Measurements from ENCODE around the gene LETM1.
"Not testable (repeated sequence)": the region's sequence is repeated elsewhere in the genome, so short reads cannot be mapped to it uniquely, and the experiment has no call there.

LETM1 gene

GRCh38 chr4:1851160-1851559 lies 4.8 kb downstream of the LETM1 start:
- no peak for DNase-seq

- DNase-seq, result no peak
Measured at GRCh38 chr4:1850276-1850675, 5.7 kb downstream of the LETM1 start.

GRCh38 chr4:1846580-1846979 lies 9.4 kb downstream of the LETM1 start:
- DNase-seq, result no peak

- not testable (repeated sequence) for DNase-seq
Measured at GRCh38 chr4:1844618-1845017, 11.3 kb downstream of the LETM1 start.

- DNase-seq, result no peak
Measured at GRCh38 chr4:1843852-1844251, 12.1 kb downstream of the LETM1 start.

GRCh38 chr4:1842993-1843448 lies 12.9 kb downstream of the LETM1 start:
- no peak for DNase-seq

- no peak for DNase-seq
Measured at GRCh38 chr4:1842339-1842895, 13.5 kb downstream of the LETM1 start.

GRCh38 chr4:1841887-1842210 lies 14.1 kb downstream of the LETM1 start:
- DNase-seq, result no peak

- DNase-seq, result no peak
Measured at GRCh38 chr4:1841201-1841886, 14.6 kb downstream of the LETM1 start.

GRCh38 chr4:1839282-1839681 lies 16.7 kb downstream of the LETM1 start:
- DNase-seq, result no peak

- no peak for DNase-seq
Measured at GRCh38 chr4:1837069-1837468, 18.9 kb downstream of the LETM1 start.

- no peak for DNase-seq
Measured at GRCh38 chr4:1836650-1837049, 19.3 kb downstream of the LETM1 start.

- not testable (repeated sequence) for DNase-seq
Measured at GRCh38 chr4:1835836-1836235, 20.1 kb downstream of the LETM1 start.

- no peak for DNase-seq
Measured at GRCh38 chr4:1834047-1834775, 21.7 kb downstream of the LETM1 start.

GRCh38 chr4:1833307-1834046 lies 22.5 kb downstream of the LETM1 start:
- no peak for DNase-seq

GRCh38 chr4:1832690-1833089 lies 23.3 kb downstream of the LETM1 start:
- no peak for DNase-seq

GRCh38 chr4:1831331-1831730 lies 24.6 kb downstream of the LETM1 start:
- no peak for DNase-seq

GRCh38 chr4:1830642-1831228 lies 25.2 kb downstream of the LETM1 start:
- DNase-seq, result no peak

- no peak for DNase-seq
Measured at GRCh38 chr4:1830234-1830633, 25.7 kb downstream of the LETM1 start.

- DNase-seq, result no peak
Measured at GRCh38 chr4:1826531-1827350, 29.2 kb downstream of the LETM1 start.

GRCh38 chr4:1825326-1825725 lies 30.6 kb downstream of the LETM1 start:
- DNase-seq, result no peak

GRCh38 chr4:1824746-1825145 lies 31.2 kb downstream of the LETM1 start:
- DNase-seq, result no peak

Measured in CD4-positive, alpha-beta T cell treated with Interleukin-12 subunit alpha and Interleukin-12 subunit beta, for 1 hour (primary cell).